WTC11 (cell line): ENCODE measurements around the gene DNAJC12. TPM values are rescaled to one million over a fixed set of nuclear protein-coding genes. Genes with fewer than 3 reads are reported as not detected.

ENCODE experiments used
- ATAC-seq: fragments of 200-7000 bp; cut with Tn5 transposase; 2 replicates; pipeline ENCODE4 v1.10.0; 2021; ENCODE audit warnings: mild to moderate bottlenecking, moderate library complexity
- CTCF ChIA-PET: fragments of 300-600 bp; sonication (Branson Sonifier 250); formaldehyde crosslinking; loops from one replicate; lab custom pipeline; 2021; ENCODE audit warnings: antibody characterized with exemption; lab: Charles Lee
- POLR2A ChIA-PET: fragments of 350-600 bp; sonication (Branson Sonifier 250); formaldehyde crosslinking; loops from one replicate; lab custom pipeline; 2021; ENCODE audit warnings: antibody characterized with exemption; lab: Charles Lee
- DNase-seq: peaks from one replicate; pipeline ENCODE4 v3.0.0; 2021; ENCODE audit warnings: low spot score
- H3K27ac Mint-ChIP-seq: 2 replicates; pipeline ENCODE4 v1.8.0; 2021; ENCODE audit warnings: mixed read lengths
- H3K27me3 Mint-ChIP-seq: 2 replicates; pipeline ENCODE4 v1.8.0; 2021; ENCODE audit warnings: low read depth, mild to moderate bottlenecking, moderate library complexity, mixed read lengths
- H3K36me3 Mint-ChIP-seq: 2 replicates; pipeline ENCODE4 v1.8.0; 2021; ENCODE audit warnings: mixed read lengths
- H3K4me1 Mint-ChIP-seq: 2 replicates; pipeline ENCODE4 v1.8.0; 2022; ENCODE audit warnings: mixed read lengths
- H3K4me3 Mint-ChIP-seq: 2 replicates; pipeline ENCODE4 v1.8.0; 2021; ENCODE audit warnings: mild to moderate bottlenecking, moderate library complexity, mixed read lengths
- H3K9me3 Mint-ChIP-seq: 2 replicates; pipeline ENCODE4 v1.8.0; 2021; ENCODE audit warnings: mixed read lengths
- ESRRA ChIP-seq: sonication (generic); formaldehyde crosslinking; IDR thresholded peaks from 2 replicates; pipeline ENCODE4 v1.8.1; 2022; ENCODE audit warnings: mild to moderate bottlenecking, missing genetic modification reagents, borderline replicate concordance
- FOXP1 ChIP-seq: sonication (generic); formaldehyde crosslinking; IDR thresholded peaks from 2 replicates; pipeline ENCODE4 v1.8.0; 2022; ENCODE audit warnings: missing genetic modification reagents, mild to moderate bottlenecking, moderate library complexity, borderline replicate concordance
- IRF2 ChIP-seq: sonication (generic); formaldehyde crosslinking; IDR thresholded peaks from 2 replicates; pipeline ENCODE4 v1.8.0; 2022; ENCODE audit warnings: low read depth, missing genetic modification reagents, borderline replicate concordance
- NFATC4 ChIP-seq: fragments of 250-450 bp; sonication (Bioruptor Pico); IDR thresholded peaks from 2 replicates; pipeline ENCODE4 v1.9.0; 2021; ENCODE audit warnings: mild to moderate bottlenecking
- NR2C2 ChIP-seq: sonication (generic); formaldehyde crosslinking; IDR thresholded peaks from 2 replicates; pipeline ENCODE4 v1.8.0; 2022; ENCODE audit warnings: mild to moderate bottlenecking, missing genetic modification reagents
- OVOL2 ChIP-seq: fragments of 250-450 bp; sonication (Bioruptor Pico); IDR thresholded peaks from 2 replicates; pipeline ENCODE4 v1.9.0; 2021; ENCODE audit warnings: mild to moderate bottlenecking, borderline replicate concordance
- PRRX2 ChIP-seq: fragments of 250-450 bp; sonication (Bioruptor Pico); IDR thresholded peaks from 2 replicates; pipeline ENCODE4 v1.8.0; 2021; ENCODE audit warnings: mild to moderate bottlenecking
- RORB ChIP-seq: fragments of 250-450 bp; sonication (Bioruptor Pico); IDR thresholded peaks from 2 replicates; pipeline ENCODE4 v1.9.0; 2021; ENCODE audit warnings: mild to moderate bottlenecking
- SMAD3 ChIP-seq: sonication (generic); formaldehyde crosslinking; IDR thresholded peaks from 2 replicates; pipeline ENCODE4 v1.8.0; 2022; ENCODE audit warnings: missing genetic modification reagents, mild to moderate bottlenecking, borderline replicate concordance
- SOX15 ChIP-seq: fragments of 250-450 bp; sonication (Bioruptor Pico); IDR thresholded peaks from 2 replicates; pipeline ENCODE4 v1.9.0; 2021; ENCODE audit warnings: mild to moderate bottlenecking
- TCF7 ChIP-seq: sonication (generic); formaldehyde crosslinking; IDR thresholded peaks from 2 replicates; pipeline ENCODE4 v1.8.0; 2022; ENCODE audit warnings: mild to moderate bottlenecking, low read depth, missing genetic modification reagents, moderate library complexity
- ZNF232 ChIP-seq: sonication (generic); formaldehyde crosslinking; IDR thresholded peaks from 2 replicates; pipeline ENCODE4 v1.8.0; 2022; ENCODE audit warnings: mild to moderate bottlenecking, missing genetic modification reagents
- ZNF416 ChIP-seq: fragments of 250-450 bp; sonication (Bioruptor Pico); IDR thresholded peaks from 2 replicates; pipeline ENCODE4 v1.9.0; 2021; ENCODE audit warnings: mild to moderate bottlenecking, inconsistent platforms
- ZNF423 ChIP-seq: fragments of 250-450 bp; sonication (Bioruptor Pico); IDR thresholded peaks from 2 replicates; pipeline ENCODE4 v2.1.2; 2022; ENCODE audit warnings: mild to moderate bottlenecking, moderate library complexity
- ZNF671 ChIP-seq: fragments of 250-450 bp; sonication (Bioruptor Pico); IDR thresholded peaks from 2 replicates; pipeline ENCODE4 v1.8.0; 2021; ENCODE audit warnings: mild to moderate bottlenecking
- total RNA-seq: library from RNA; stranded (reverse); gene quantifications from 3 replicates; pipeline ENCODE4 v1.2.3, GENCODE V29; 2021
- TF ChIP-seq, protein P1 (sequence below): fragments of 250-450 bp; sonication (Bioruptor Pico); IDR thresholded peaks from 2 replicates; pipeline ENCODE4 v1.9.0; 2021; ENCODE audit warnings: mild to moderate bottlenecking, borderline replicate concordance
- TF ChIP-seq, protein P2 (sequence below): sonication (generic); formaldehyde crosslinking; IDR thresholded peaks from 2 replicates; pipeline ENCODE4 v1.8.0; 2023; ENCODE audit warnings: missing genetic modification reagents
- TF ChIP-seq, protein P3 (sequence below): sonication (generic); formaldehyde crosslinking; IDR thresholded peaks from 2 replicates; pipeline ENCODE4 v1.8.1; 2022; ENCODE audit warnings: mild to moderate bottlenecking, missing genetic modification reagents, moderate library complexity, borderline replicate concordance
- TF ChIP-seq, protein P4 (sequence below): sonication (generic); formaldehyde crosslinking; conservative IDR thresholded peaks from 2 replicates; pipeline ENCODE4 v1.8.1; 2023; ENCODE audit warnings: mild to moderate bottlenecking, low read depth, missing genetic modification reagents, moderate library complexity
- TF ChIP-seq, protein P5 (sequence below): fragments of 250-450 bp; sonication (Bioruptor Pico); IDR thresholded peaks from 2 replicates; pipeline ENCODE4 v1.9.0; 2021; ENCODE audit warnings: moderate library complexity, mild to moderate bottlenecking, inconsistent platforms, borderline replicate concordance
- TF ChIP-seq, protein P6 (sequence below): fragments of 250-450 bp; sonication (Bioruptor Pico); IDR thresholded peaks from 2 replicates; pipeline ENCODE4 v1.8.0; 2021; ENCODE audit warnings: mild to moderate bottlenecking

The DNAJC12 gene
- total RNA-seq, 1 experiment from 2014 or later = 0.94 TPM

DNA sequence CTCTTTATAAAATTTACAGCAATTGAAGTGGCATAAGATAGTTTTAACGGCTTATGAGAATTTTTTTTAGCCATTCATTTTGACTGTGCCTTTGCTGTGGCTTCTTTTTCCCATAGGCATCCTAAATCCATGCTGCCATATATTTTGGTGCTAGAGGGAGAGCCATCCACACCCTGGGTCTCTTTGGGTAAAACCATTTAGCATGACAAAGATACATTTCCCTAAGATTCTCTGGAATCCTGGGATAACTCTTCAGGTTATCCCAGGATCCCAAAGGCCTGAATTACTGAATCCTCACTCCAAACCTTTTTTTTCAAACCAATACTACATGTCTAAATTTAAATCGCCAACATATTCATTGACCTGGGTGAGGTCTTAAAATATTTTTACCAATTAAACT is 28.9 kb downstream of the DNAJC12 start:
- Mint-ChIP-seq H3K9me3 (peaks cover 10% of the 10 kb centered on the region), H3K36me3 (peaks cover 3% of the 10 kb centered on the region; the same call in 1 of the 2 replicates), H3K27me3 (no peaks in the 10 kb centered on the region), H3K4me3 (no peak overlapping the region), H3K27ac (peak overlapping the region; percentile 75; the same call in 1 of the 2 replicates), H3K4me1 (peaks cover 24% of the 10 kb centered on the region)
- ChIA-PET CTCF (no interaction called here), POLR2A (no interaction called here)
- ATAC-seq (peak; percentile 88), DNase-seq (no peak)
- no peak for TF ChIP-seq NFATC4 (CRISPR knock-in tag)
- no peak for TF ChIP-seq ZNF416 (CRISPR knock-in tag)
- TF ChIP-seq, protein P1, sequence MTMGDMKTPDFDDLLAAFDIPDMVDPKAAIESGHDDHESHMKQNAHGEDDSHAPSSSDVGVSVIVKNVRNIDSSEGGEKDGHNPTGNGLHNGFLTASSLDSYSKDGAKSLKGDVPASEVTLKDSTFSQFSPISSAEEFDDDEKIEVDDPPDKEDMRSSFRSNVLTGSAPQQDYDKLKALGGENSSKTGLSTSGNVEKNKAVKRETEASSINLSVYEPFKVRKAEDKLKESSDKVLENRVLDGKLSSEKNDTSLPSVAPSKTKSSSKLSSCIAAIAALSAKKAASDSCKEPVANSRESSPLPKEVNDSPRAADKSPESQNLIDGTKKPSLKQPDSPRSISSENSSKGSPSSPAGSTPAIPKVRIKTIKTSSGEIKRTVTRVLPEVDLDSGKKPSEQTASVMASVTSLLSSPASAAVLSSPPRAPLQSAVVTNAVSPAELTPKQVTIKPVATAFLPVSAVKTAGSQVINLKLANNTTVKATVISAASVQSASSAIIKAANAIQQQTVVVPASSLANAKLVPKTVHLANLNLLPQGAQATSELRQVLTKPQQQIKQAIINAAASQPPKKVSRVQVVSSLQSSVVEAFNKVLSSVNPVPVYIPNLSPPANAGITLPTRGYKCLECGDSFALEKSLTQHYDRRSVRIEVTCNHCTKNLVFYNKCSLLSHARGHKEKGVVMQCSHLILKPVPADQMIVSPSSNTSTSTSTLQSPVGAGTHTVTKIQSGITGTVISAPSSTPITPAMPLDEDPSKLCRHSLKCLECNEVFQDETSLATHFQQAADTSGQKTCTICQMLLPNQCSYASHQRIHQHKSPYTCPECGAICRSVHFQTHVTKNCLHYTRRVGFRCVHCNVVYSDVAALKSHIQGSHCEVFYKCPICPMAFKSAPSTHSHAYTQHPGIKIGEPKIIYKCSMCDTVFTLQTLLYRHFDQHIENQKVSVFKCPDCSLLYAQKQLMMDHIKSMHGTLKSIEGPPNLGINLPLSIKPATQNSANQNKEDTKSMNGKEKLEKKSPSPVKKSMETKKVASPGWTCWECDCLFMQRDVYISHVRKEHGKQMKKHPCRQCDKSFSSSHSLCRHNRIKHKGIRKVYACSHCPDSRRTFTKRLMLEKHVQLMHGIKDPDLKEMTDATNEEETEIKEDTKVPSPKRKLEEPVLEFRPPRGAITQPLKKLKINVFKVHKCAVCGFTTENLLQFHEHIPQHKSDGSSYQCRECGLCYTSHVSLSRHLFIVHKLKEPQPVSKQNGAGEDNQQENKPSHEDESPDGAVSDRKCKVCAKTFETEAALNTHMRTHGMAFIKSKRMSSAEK = no peak
- TF ChIP-seq ESRRA = no peak
- no peak for TF ChIP-seq OVOL2 (CRISPR knock-in tag)
- TF ChIP-seq, protein P2, sequence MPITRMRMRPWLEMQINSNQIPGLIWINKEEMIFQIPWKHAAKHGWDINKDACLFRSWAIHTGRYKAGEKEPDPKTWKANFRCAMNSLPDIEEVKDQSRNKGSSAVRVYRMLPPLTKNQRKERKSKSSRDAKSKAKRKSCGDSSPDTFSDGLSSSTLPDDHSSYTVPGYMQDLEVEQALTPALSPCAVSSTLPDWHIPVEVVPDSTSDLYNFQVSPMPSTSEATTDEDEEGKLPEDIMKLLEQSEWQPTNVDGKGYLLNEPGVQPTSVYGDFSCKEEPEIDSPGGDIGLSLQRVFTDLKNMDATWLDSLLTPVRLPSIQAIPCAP (CRISPR knock-in tag) = no peak
- TF ChIP-seq ZNF423 (CRISPR knock-in tag) = no peak
- TF ChIP-seq FOXP1 (CRISPR knock-in tag) = no peak
- no peak for TF ChIP-seq TCF7 (CRISPR knock-in tag)
- no peak for TF ChIP-seq SOX15 (CRISPR knock-in tag)
- TF ChIP-seq SMAD3 (CRISPR knock-in tag) = no peak

DNA sequence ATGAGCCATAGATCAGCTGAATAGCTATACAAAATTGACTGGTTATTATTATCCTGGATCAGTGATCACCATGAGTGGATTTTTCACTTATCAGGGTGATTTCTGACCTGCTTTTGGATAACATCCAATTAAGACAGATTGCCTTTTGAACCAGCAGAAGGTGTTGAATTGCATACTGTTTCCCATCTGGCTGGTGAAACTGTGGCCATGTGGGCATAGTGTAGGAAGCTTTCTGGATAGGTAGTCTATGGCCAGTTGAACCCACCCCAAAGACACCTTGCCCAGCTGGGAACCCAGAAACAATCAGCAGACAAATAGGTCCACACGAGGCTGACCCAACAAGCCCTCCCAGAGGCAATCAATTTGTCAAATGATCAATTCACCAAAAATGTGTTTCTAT is 29.3 kb downstream of the DNAJC12 start:
- Mint-ChIP-seq H3K27me3 (no peaks in the 10 kb centered on the region), H3K4me3 (no peak overlapping the region), H3K4me1 (peaks cover 24% of the 10 kb centered on the region), H3K27ac (no peak overlapping the region), H3K9me3 (peaks cover 10% of the 10 kb centered on the region), H3K36me3 (peaks cover 3% of the 10 kb centered on the region; the same call in 1 of the 2 replicates)
- no peak for DNase-seq
- TF ChIP-seq, protein P3, sequence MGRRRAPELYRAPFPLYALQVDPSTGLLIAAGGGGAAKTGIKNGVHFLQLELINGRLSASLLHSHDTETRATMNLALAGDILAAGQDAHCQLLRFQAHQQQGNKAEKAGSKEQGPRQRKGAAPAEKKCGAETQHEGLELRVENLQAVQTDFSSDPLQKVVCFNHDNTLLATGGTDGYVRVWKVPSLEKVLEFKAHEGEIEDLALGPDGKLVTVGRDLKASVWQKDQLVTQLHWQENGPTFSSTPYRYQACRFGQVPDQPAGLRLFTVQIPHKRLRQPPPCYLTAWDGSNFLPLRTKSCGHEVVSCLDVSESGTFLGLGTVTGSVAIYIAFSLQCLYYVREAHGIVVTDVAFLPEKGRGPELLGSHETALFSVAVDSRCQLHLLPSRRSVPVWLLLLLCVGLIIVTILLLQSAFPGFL (CRISPR knock-in tag) = no peak
- TF ChIP-seq PRRX2 (no peak), RORB (CRISPR knock-in tag) (no peak), NR2C2 (no peak), ZNF423 (CRISPR knock-in tag) (no peak)
- ChIA-PET POLR2A (no interaction called here), CTCF (no interaction called here)
- no peak for ATAC-seq

DNA sequence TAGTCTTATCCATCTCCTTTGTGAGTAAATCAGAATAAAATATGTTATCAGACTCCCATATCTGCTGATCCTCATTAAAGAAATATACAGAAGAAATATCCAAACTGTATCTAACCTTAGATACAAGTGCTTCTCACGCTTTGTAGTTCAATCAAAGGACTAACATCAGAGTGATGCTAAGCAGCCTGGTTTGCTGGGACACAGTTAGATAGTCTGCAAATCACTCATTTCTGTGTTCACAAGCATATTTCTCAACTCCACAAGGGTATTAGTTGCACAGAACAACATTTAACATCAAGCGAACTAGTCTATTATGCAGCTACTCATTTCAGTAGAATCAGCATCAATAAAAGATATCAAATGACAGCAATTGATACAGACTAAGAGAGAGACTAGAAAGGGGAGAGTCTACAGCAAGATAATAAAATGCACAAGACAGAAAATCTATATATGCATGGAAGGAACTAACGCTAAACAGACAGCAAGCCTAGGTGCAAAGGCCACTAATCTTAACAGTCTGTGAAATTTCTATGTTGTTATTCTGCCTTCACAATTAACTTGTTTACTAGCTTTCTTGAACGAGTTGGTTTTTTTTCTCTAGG is 30.0 kb downstream of the DNAJC12 start:
- DNase-seq (no peak), ATAC-seq (no peak)
- Mint-ChIP-seq H3K4me3 (no peak overlapping the region; the same call in 1 of the 2 replicates), H3K27ac (peak overlapping the region; percentile 75), H3K27me3 (no peaks in the 10 kb centered on the region), H3K36me3 (peaks cover 3% of the 10 kb centered on the region; the same call in 1 of the 2 replicates), H3K4me1 (peaks cover 24% of the 10 kb centered on the region), H3K9me3 (peaks cover 10% of the 10 kb centered on the region)
- ChIA-PET POLR2A (interaction anchor here (0.6 kb wide), 1 partner anchor 13 kb away, joined by 5 read pairs; no protein-coding TSS in a partner anchor), CTCF (interaction anchor here (0.6 kb wide), 1 partner anchor 111 kb away, joined by 3 read pairs; no protein-coding TSS in a partner anchor)
- TF ChIP-seq, protein P4, sequence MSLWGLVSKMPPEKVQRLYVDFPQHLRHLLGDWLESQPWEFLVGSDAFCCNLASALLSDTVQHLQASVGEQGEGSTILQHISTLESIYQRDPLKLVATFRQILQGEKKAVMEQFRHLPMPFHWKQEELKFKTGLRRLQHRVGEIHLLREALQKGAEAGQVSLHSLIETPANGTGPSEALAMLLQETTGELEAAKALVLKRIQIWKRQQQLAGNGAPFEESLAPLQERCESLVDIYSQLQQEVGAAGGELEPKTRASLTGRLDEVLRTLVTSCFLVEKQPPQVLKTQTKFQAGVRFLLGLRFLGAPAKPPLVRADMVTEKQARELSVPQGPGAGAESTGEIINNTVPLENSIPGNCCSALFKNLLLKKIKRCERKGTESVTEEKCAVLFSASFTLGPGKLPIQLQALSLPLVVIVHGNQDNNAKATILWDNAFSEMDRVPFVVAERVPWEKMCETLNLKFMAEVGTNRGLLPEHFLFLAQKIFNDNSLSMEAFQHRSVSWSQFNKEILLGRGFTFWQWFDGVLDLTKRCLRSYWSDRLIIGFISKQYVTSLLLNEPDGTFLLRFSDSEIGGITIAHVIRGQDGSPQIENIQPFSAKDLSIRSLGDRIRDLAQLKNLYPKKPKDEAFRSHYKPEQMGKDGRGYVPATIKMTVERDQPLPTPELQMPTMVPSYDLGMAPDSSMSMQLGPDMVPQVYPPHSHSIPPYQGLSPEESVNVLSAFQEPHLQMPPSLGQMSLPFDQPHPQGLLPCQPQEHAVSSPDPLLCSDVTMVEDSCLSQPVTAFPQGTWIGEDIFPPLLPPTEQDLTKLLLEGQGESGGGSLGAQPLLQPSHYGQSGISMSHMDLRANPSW = no peak
- no peak for TF ChIP-seq ZNF671 (CRISPR knock-in tag)
- TF ChIP-seq NFATC4 (CRISPR knock-in tag) = no peak
- no peak for TF ChIP-seq ZNF232 (CRISPR knock-in tag)
- TF ChIP-seq, protein P5, sequence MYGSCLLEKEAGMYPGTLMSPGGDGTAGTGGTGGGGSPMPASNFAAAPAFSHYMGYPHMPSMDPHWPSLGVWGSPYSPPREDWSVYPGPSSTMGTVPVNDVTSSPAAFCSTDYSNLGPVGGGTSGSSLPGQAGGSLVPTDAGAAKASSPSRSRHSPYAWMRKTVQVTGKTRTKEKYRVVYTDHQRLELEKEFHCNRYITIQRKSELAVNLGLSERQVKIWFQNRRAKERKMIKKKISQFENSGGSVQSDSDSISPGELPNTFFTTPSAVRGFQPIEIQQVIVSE (CRISPR knock-in tag) = no peak
- TF ChIP-seq, protein P6, sequence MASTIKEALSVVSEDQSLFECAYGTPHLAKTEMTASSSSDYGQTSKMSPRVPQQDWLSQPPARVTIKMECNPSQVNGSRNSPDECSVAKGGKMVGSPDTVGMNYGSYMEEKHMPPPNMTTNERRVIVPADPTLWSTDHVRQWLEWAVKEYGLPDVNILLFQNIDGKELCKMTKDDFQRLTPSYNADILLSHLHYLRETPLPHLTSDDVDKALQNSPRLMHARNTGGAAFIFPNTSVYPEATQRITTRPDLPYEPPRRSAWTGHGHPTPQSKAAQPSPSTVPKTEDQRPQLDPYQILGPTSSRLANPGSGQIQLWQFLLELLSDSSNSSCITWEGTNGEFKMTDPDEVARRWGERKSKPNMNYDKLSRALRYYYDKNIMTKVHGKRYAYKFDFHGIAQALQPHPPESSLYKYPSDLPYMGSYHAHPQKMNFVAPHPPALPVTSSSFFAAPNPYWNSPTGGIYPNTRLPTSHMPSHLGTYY = no peak
- no peak for TF ChIP-seq IRF2 (CRISPR knock-in tag)
